Stomach (tissue), 9 donors: ENCODE results near the gene DNAAF1. TPM values are rescaled to one million over a fixed set of nuclear protein-coding genes. Genes with fewer than 3 reads are reported as not detected.

Experiments used
- DNase-seq, 2 donors: peaks; one replicate each; pipeline versions ENCODE4 v3.0.0 to v3.0.0-alpha.2; 2013 to 2019
- H3K27ac ChIP-seq, 5 donors: fragments of 200-600 bp in 4 of 5; sonication (generic) in 4 of 5; one replicate each; pipeline ENCODE4 v1.5.1; 2013 to 2019; ENCODE audit warnings: mild to moderate bottlenecking in 1 of 5, moderate library complexity in 1 of 5
- H3K27me3 ChIP-seq, 3 donors: fragments of 200-600 bp; sonication (generic); one replicate each; pipeline ENCODE4 v1.5.1; 2017 to 2019; ENCODE audit warnings: mixed run types in 1 of 3
- H3K36me3 ChIP-seq, 4 donors: fragments of 200-600 bp; sonication (generic); 1 replicate in 3 of 4; 2 replicates in 1 of 4; pipeline ENCODE4 v1.5.1; 2016 to 2019
- H3K4me1 ChIP-seq, 4 donors: fragments of 200-600 bp; sonication (generic); one replicate each; pipeline ENCODE4 v1.5.1; 2016 to 2019
- H3K4me3 ChIP-seq, 4 donors: fragments of 200-600 bp; sonication (generic) in 3 of 4; one replicate each; pipeline ENCODE4 v1.5.1; 2016 to 2019; ENCODE audit warnings: mild to moderate bottlenecking in 1 of 4
- H3K9me3 ChIP-seq, 4 donors: fragments of 200-600 bp; sonication (generic); one replicate each; pipeline ENCODE4 v1.5.1; 2016 to 2019
- EP300 ChIP-seq: sonication (generic); formaldehyde crosslinking; IDR thresholded peaks from one replicate; pipeline ENCODE4 v1.6.1; 2017; ENCODE audit warnings: antibody characterized with exemption
- POLR2A ChIP-seq, 4 donors: fragments of 450-650 bp; IDR thresholded peaks; one replicate each; pipeline ENCODE4 v1.6.1; 2016; ENCODE audit warnings: antibody characterized with exemption in 4 of 4, control low read depth in 2 of 4, mild to moderate bottlenecking in 1 of 4, moderate library complexity in 1 of 4
- POLR2AphosphoS5 ChIP-seq, 3 donors: sonication (generic); formaldehyde crosslinking; IDR thresholded peaks; one replicate each; pipeline ENCODE4 v1.6.1; 2016; ENCODE audit warnings: antibody characterized with exemption in 3 of 3
- WGBS, 5 donors: extraction: QIAGEN DNeasy Blood & Tissue Kit in 3 of 5; methylation state at CpG; one replicate each; pipeline versions ENCODE4 v1.1.5 to v1.1.7; 2013 to 2018; 5-methylcytosine and 5-hydroxymethylcytosine counted together
- intact Hi-C: fragments of 100-400 bp; cut with DNase I; formaldehyde crosslinking; loops from one replicate; pipeline ENCODE4 v1.15.1; 2023; ENCODE audit warnings: low total_unique reads
- polyA plus RNA-seq, 3 donors: library from polyadenylated mRNA; stranded (reverse); fragments of 200-250 nt; gene quantifications; one replicate each; pipeline ENCODE4 v1.2.3, GENCODE V29; 2013
- total RNA-seq, 5 donors: library from RNA; depleted of rRNA; stranded (reverse); fragments of >200 nt; gene quantifications; one replicate each; pipeline versions ENCODE4 v1.1.0 to v1.2.3, GENCODE V29; 2014 to 2016
- TF ChIP-seq, protein P1 (sequence below), 7 experiments: fragments of 450-650 bp in 4 of 7; fragments of 200-600 bp in 3 of 7; sonication (generic) in 3 of 7; IDR thresholded peaks; one replicate each; pipeline ENCODE4 v1.5.1; 2016 to 2019; ENCODE audit warnings: antibody characterized with exemption in 7 of 7, control low read depth in 2 of 7, mild to moderate bottlenecking in 1 of 7
- donor health status: healthy with polysubstance abuse.
- donor health status: Bipolar disorder and iron deficiency.
- donor health status: healthy.

The DNAAF1 gene
- total and polyA plus RNA-seq, 8 donors = 0.37 to 11.4 (median 1.4) TPM; not detected in 3

DNA sequence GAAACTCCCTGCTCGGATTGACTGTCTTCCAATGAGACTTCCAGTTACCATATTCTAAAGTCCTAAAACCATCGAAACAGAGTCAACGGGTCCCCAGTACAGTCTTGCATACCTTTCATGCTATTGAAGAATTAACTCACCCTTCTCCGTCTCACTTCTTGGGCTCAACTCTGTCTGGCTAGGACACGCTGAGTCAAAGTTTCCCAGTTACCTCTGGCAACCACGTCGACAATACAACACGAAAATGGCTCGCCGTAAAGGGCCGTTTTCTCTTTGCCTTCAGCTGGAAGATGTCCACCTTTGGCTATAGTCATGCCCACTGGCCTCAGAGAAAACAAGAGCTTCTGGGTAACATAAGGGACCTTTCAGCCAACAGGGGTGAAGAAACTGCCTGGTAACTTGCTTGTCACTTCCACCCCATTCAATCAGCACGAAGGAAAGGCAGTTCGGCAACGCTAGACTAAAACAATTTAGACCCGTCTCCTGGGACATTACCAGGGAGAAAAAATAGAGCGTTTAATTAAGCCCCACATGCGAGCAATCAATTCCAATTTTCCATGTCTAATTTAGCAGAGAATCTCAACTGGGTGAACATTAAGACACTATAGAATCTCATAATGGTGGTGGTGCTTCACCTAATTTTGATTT, 73.2 kb downstream of the DNAAF1 start:
- Histone ChIP-seq H3K27me3 (no peaks in the 10 kb centered on the region), H3K27ac (no peak overlapping the region), H3K36me3 (no peaks in the 10 kb centered on the region), H3K4me3 (no peak overlapping the region), H3K4me1 (no peaks in the 10 kb centered on the region), H3K9me3 (no peaks in the 10 kb centered on the region)
- 79 to 87% (median 86%) methylated on average over 17 of the region's 17 CpGs for WGBS, 5 donors
- TF ChIP-seq POLR2A (IDR thresholded peaks at IDR 0.05) (no peak), POLR2AphosphoS5 (IDR thresholded peaks at IDR 0.05) (no peak), EP300 (no peak)
- TF ChIP-seq, protein P1, sequence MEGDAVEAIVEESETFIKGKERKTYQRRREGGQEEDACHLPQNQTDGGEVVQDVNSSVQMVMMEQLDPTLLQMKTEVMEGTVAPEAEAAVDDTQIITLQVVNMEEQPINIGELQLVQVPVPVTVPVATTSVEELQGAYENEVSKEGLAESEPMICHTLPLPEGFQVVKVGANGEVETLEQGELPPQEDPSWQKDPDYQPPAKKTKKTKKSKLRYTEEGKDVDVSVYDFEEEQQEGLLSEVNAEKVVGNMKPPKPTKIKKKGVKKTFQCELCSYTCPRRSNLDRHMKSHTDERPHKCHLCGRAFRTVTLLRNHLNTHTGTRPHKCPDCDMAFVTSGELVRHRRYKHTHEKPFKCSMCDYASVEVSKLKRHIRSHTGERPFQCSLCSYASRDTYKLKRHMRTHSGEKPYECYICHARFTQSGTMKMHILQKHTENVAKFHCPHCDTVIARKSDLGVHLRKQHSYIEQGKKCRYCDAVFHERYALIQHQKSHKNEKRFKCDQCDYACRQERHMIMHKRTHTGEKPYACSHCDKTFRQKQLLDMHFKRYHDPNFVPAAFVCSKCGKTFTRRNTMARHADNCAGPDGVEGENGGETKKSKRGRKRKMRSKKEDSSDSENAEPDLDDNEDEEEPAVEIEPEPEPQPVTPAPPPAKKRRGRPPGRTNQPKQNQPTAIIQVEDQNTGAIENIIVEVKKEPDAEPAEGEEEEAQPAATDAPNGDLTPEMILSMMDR (IDR thresholded peaks at IDR 0.05) = no peak
- no peak for DNase-seq
- intact Hi-C loops = no loop called here

DNA sequence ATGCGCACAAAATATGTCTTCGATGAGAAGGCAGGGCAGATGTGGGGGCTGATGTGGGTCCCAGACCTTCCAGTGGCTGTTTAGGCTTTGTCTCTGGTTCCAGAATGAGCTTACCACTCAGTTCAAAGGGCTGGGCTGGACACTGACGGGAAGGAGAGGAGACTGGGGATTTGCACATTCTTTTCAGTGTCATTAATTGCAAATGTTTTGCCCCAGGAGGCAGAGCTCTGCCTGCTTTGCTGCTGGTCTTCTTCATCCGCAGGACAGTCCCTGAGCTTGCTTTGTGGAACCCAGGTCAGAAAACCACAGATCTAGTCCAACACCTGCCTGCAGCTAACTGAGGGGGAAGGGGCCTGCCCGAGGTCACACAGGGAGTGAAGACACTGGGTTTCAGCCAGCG, 73.8 kb downstream of the DNAAF1 start:
- 61 to 78% (median 67%) methylated on average over 6 of the region's 6 CpGs for WGBS, 5 donors
- Histone ChIP-seq H3K4me1 (no peaks in the 10 kb centered on the region), H3K4me3 (no peak overlapping the region), H3K36me3 (no peaks in the 10 kb centered on the region), H3K9me3 (no peaks in the 10 kb centered on the region), H3K27ac (no peak overlapping the region), H3K27me3 (no peaks in the 10 kb centered on the region)
- intact Hi-C loops = no loop called here
- no peak for DNase-seq
- no peak for TF ChIP-seq EP300
- no peak for TF ChIP-seq POLR2AphosphoS5 (IDR thresholded peaks at IDR 0.05)
- TF ChIP-seq POLR2A (IDR thresholded peaks at IDR 0.05) = no peak
- TF ChIP-seq, protein P1 (IDR thresholded peaks at IDR 0.05) = no peak

DNA sequence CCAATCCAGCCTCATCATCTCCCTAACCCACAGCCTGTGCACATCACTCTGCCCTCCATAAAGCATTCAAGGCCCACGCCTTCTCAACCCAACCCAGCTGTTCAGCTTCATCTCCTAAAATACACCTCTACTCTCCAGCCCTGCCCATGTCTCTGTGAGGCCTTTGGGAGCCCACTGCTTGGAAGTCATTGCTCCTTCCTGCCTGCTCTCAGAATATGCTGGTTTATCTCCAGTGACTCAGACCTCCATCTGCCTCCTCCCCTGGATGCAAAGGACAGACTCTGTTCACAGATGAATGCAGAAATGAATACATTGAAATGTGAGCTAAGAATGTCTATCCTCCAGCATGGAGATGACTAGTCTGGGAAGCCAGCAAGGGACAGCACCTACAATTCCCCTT, 75.7 kb downstream of the DNAAF1 start:
- no peak for DNase-seq
- H3K4me1 ChIP-seq = no peaks in the 10 kb centered on the region
- TF ChIP-seq POLR2A (IDR thresholded peaks at IDR 0.05) (no peak), EP300 (no peak)
- TF ChIP-seq, protein P1 (IDR thresholded peaks at IDR 0.05) = no peak
- peaks cover 0 to 5% (median 0%) of the 10 kb centered on the region in 3 donors for H3K27me3 ChIP-seq
- H3K9me3 ChIP-seq = no peaks in the 10 kb centered on the region
- H3K4me3 ChIP-seq = no peak overlapping the region
- H3K36me3 ChIP-seq = no peaks in the 10 kb centered on the region
- H3K27ac ChIP-seq = no peak overlapping the region
- WGBS, 5 donors = 84 to 100% (median 91%) methylated on average over 1 of the region's 1 CpG
- intact Hi-C loops = no loop called here

DNA sequence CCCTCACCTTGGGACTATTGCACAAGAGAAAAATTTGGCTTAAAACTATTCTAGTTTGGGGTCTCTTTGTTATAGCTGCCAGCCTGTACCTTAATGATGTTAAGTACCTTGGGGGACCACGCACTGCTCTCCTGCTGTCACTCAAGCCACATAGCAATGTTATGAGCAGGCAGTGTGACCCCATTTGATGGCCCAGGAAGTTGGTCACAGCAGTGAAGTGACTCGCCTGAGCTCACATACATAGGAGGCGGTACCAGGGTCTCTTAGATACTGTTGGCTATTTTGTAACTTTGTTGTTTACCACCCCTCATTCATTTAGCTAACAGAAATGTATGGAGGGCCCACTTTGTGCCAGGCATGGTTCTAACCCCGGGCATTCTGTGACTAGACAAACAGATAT, 78.3 kb downstream of the DNAAF1 start:
- WGBS, 5 donors = 77 to 88% (median 84%) methylated on average over 2 to 4 of the region's 4 CpGs

More for the DNA sequence above, 78.3 kb downstream of the DNAAF1 start:
- Histone ChIP-seq H3K36me3 (no peaks in the 10 kb centered on the region), H3K4me1 (peaks cover 4 to 12% (median 7%) of the 10 kb centered on the region in 4 donors), H3K9me3 (no peaks in the 10 kb centered on the region), H3K27ac (no peak overlapping the region), H3K4me3 (no peak overlapping the region), H3K27me3 (peaks cover 0 to 5% (median 0%) of the 10 kb centered on the region in 3 donors)
- intact Hi-C loops = no loop called here
- DNase-seq = no peak
- TF ChIP-seq EP300 (no peak), POLR2AphosphoS5 (IDR thresholded peaks at IDR 0.05) (no peak), POLR2A (IDR thresholded peaks at IDR 0.05) (no peak)
- TF ChIP-seq, protein P1 (IDR thresholded peaks at IDR 0.05) = no peak
